MCF 10A (cell line): ENCODE results near the gene EGFL7. TPM values are rescaled to one million over a fixed set of nuclear protein-coding genes. Genes with fewer than 3 reads are reported as not detected.

Source experiments
- BruUV-seq: library from RNA; stranded (reverse); fragments of 400-500 nt; replicated peaks from 2 replicates; lab custom pipeline; 2021; lab: Mats Ljungman, UMichigan
- CTCF ChIA-PET: fragments of 300-600 bp; sonication (Branson Sonifier 250); formaldehyde crosslinking; extraction: SDS; loops from one replicate; lab custom pipeline; 2021; ENCODE audit warnings: antibody characterized with exemption, inconsistent platforms; lab: Yijun Ruan, JAX
- POLR2A ChIA-PET: fragments of 300-600, 350-650 bp; sonication (Branson Sonifier 250); formaldehyde crosslinking; extraction: SDS; loops from one replicate; lab custom pipeline; 2020; ENCODE audit warnings: antibody characterized with exemption, inconsistent platforms; lab: Yijun Ruan, JAX
- DNase-seq: peaks from one replicate; pipeline ENCODE4 v3.0.0-alpha.2; 2018; ENCODE audit not compliant: unreplicated experiment
- H3K27ac Mint-ChIP-seq: one replicate; pipeline ENCODE4 v1.8.0; 2022; ENCODE audit warnings: mild to moderate bottlenecking, low read depth, mixed read lengths; ENCODE audit not compliant: unreplicated experiment
- H3K27me3 Mint-ChIP-seq: one replicate; pipeline ENCODE4 v1.8.0; 2022; ENCODE audit warnings: mixed read lengths; ENCODE audit not compliant: insufficient read depth, unreplicated experiment
- H3K36me3 Mint-ChIP-seq: one replicate; pipeline ENCODE4 v1.8.0; 2022; ENCODE audit warnings: mild to moderate bottlenecking, moderate library complexity, mixed read lengths; ENCODE audit not compliant: insufficient read depth, unreplicated experiment
- H3K4me1 Mint-ChIP-seq: one replicate; pipeline ENCODE4 v1.8.0; 2022; ENCODE audit warnings: mixed read lengths; ENCODE audit not compliant: insufficient read depth, unreplicated experiment
- H3K4me3 Mint-ChIP-seq: one replicate; pipeline ENCODE4 v1.8.0; 2022; ENCODE audit warnings: mild to moderate bottlenecking, moderate library complexity, mixed read lengths; ENCODE audit not compliant: unreplicated experiment
- H3K9me3 Mint-ChIP-seq: one replicate; pipeline ENCODE4 v1.8.0; 2022; ENCODE audit warnings: mixed read lengths; ENCODE audit not compliant: unreplicated experiment
- intact Hi-C: fragments of 100-400 bp; cut with micrococcal nuclease; formaldehyde crosslinking; loops from 2 replicates; pipeline ENCODE4 v1.14.1; 2022
- total RNA-seq: library from RNA; stranded (reverse); gene quantifications from 2 replicates; pipeline ENCODE4 v1.2.3, GENCODE V29; 2022
- TF ChIP-seq, protein P1 (sequence below): fragments of 200-600 bp; IDR thresholded peaks from one replicate; pipeline ENCODE4 v1.8.0; 2022; ENCODE audit warnings: antibody characterized with exemption, mild to moderate bottlenecking; ENCODE audit not compliant: unreplicated experiment

The EGFL7 gene
- total RNA-seq, 1 experiment from 2014 or later = 3.9 TPM

GRCh38 chr9:136687721-136688223 is 25.1 kb downstream of the EGFL7 start:
- no peaks in the 10 kb centered on the region for H3K36me3 Mint-ChIP-seq
- peak overlapping the region; percentile 68 for H3K4me3 Mint-ChIP-seq
- intact Hi-C loops = no loop called here
- no peaks in the 10 kb centered on the region for H3K9me3 Mint-ChIP-seq
- ChIA-PET POLR2A (interaction anchor here (0.6 kb wide), 1 partner anchor 1209 kb away, joined by 3 read pairs; no protein-coding TSS in a partner anchor), CTCF (no interaction called here)
- BruUV-seq = no TSS peak
- H3K4me1 Mint-ChIP-seq = peaks cover 4% of the 10 kb centered on the region
- no peak for DNase-seq
- H3K27ac Mint-ChIP-seq = no peak overlapping the region
- H3K27me3 Mint-ChIP-seq = no peaks in the 10 kb centered on the region
- TF ChIP-seq, protein P1, sequence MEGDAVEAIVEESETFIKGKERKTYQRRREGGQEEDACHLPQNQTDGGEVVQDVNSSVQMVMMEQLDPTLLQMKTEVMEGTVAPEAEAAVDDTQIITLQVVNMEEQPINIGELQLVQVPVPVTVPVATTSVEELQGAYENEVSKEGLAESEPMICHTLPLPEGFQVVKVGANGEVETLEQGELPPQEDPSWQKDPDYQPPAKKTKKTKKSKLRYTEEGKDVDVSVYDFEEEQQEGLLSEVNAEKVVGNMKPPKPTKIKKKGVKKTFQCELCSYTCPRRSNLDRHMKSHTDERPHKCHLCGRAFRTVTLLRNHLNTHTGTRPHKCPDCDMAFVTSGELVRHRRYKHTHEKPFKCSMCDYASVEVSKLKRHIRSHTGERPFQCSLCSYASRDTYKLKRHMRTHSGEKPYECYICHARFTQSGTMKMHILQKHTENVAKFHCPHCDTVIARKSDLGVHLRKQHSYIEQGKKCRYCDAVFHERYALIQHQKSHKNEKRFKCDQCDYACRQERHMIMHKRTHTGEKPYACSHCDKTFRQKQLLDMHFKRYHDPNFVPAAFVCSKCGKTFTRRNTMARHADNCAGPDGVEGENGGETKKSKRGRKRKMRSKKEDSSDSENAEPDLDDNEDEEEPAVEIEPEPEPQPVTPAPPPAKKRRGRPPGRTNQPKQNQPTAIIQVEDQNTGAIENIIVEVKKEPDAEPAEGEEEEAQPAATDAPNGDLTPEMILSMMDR = no peak

- Mint-ChIP-seq H3K4me3 (peak overlapping the region; percentile 68), H3K4me1 (peaks cover 12% of the 10 kb centered on the region), H3K27ac (no peak overlapping the region), H3K27me3 (no peaks in the 10 kb centered on the region), H3K9me3 (no peaks in the 10 kb centered on the region), H3K36me3 (no peaks in the 10 kb centered on the region)
- intact Hi-C loops = no loop called here
- DNase-seq = no peak
- TF ChIP-seq, protein P1 = no peak
- no TSS peak for BruUV-seq
- ChIA-PET POLR2A (no interaction called here), CTCF (interaction anchor here (1.1 kb wide), 1 partner anchor 32 kb away, joined by 3 read pairs; no protein-coding TSS in a partner anchor)
These were observed 25.8 kb downstream of the EGFL7 start for GRCh38 chr9:136688274-136689107.

DNA sequence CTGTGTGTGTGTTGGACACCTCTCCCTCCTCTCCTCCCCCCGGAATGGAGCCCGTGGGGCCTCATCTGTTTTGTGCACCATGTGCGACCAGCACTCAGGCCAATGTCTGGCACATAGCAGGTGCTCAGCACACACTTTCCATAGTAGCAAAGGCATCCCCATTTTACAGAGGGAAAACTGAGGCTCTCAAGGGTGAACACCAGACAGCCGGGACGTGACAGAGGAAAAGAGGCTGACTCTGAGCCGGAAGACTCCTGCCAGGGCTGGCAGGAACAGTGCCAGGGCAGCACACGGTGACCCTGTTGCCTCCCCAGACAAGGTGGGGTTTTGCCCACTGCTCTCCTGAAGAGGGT is 26.4 kb downstream of the EGFL7 start:
- ChIA-PET POLR2A (no interaction called here), CTCF (interaction anchor here (0.6 to 1.1 kb wide), 2 partner anchors 31 to 57 kb away, joined by 3 to 5 read pairs; no protein-coding TSS in a partner anchor)
- no peaks in the 10 kb centered on the region for H3K9me3 Mint-ChIP-seq
- H3K27ac Mint-ChIP-seq = no peak overlapping the region
- no peak overlapping the region for H3K4me3 Mint-ChIP-seq
- peaks cover 14% of the 10 kb centered on the region for H3K4me1 Mint-ChIP-seq
- H3K27me3 Mint-ChIP-seq = no peaks in the 10 kb centered on the region
- no TSS peak for BruUV-seq
- intact Hi-C loops = no loop called here
- DNase-seq = no peak
- H3K36me3 Mint-ChIP-seq = no peaks in the 10 kb centered on the region
- TF ChIP-seq, protein P1 = no peak

DNA sequence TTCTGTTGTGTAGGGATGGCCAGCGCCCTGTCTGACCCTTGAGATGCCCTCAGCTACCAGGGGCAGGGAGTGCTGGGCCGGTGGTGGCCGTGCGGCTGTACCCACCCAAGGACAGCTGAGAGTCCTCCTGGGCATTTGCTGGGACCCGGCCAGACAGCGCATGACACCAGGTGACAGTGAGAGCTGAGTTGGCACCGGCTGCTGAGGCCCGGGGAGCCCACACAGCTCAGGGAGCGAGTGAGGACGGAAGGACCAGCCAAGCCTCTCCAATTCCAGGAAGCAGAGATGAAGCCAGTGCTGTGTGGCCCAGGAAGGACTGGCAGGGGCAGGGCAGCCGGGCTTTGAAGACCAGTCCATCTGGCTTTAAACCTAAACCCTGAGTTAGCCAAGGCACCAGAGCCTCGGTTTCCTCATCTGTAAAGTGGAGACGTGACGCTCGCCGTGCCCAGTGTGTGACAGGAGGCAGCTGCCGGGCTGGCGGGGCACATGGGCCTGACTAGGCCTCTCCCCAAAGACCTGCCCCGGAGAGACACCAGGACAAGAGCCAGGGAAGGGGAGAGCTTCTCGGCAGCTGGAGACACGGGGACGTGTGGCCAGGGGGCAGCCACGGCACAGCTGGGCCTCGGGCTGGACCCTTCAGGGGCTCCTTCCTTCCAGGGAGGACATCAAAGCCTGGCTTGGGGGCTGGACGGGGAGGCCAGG is 27.5 kb downstream of the EGFL7 start:
- H3K9me3 Mint-ChIP-seq = no peaks in the 10 kb centered on the region
- peaks cover 18% of the 10 kb centered on the region for H3K4me1 Mint-ChIP-seq
- TF ChIP-seq, protein P1 = no peak
- intact Hi-C loops = loop anchor here (5.0 kb wide), 1 partner anchor 48 kb away; no protein-coding TSS in a partner anchor
- no peaks in the 10 kb centered on the region for H3K27me3 Mint-ChIP-seq
- no peak overlapping the region for H3K27ac Mint-ChIP-seq
- ChIA-PET CTCF (interaction anchor here (0.7 kb wide), 1 partner anchor 52 kb away, joined by 3 read pairs; no protein-coding TSS in a partner anchor), POLR2A (interaction anchor here (0.6 kb wide), 1 partner anchor 43 kb away, joined by 3 read pairs; no protein-coding TSS in a partner anchor)
- DNase-seq = no peak
- H3K36me3 Mint-ChIP-seq = no peaks in the 10 kb centered on the region
- no TSS peak for BruUV-seq
- no peak overlapping the region for H3K4me3 Mint-ChIP-seq
